ENCODE measurements around the gene SEMA5B. TPM values are rescaled to one million over a fixed set of nuclear protein-coding genes. Genes with fewer than 3 reads are reported as not detected.

SEMA5B gene
- polyA plus RNA-seq, 1 donor from 2014 or later: 7.0 TPM

GRCh38 chr3:122924056-122924455 lies 103.5 kb downstream of the SEMA5B start:
- TF ChIP-seq TAF1 (IDR thresholded peaks at IDR 0.05; ENCODE audit: low read depth) (no peak), REST (IDR thresholded peaks at IDR 0.05; ENCODE audit: borderline replicate concordance) (no peak), POLR2AphosphoS5 (IDR thresholded peaks at IDR 0.05) (no peak), RAD21 (conservative IDR thresholded peaks at IDR 0.05) (no peak), EP300 (conservative IDR thresholded peaks at IDR 0.05; ENCODE audit: poor library complexity, severe bottlenecking) (no peak), EZH2 (IDR thresholded peaks at IDR 0.05; ENCODE audit: borderline replicate concordance, insufficient read depth, low read length, poor library complexity, severe bottlenecking) (no peak), SMC3 (conservative IDR thresholded peaks at IDR 0.05; ENCODE audit: poor library complexity) (no peak), MXI1 (conservative IDR thresholded peaks at IDR 0.05; ENCODE audit: poor library complexity, severe bottlenecking) (no peak), CTCF (IDR thresholded peaks at IDR 0.05; ENCODE audit: poor library complexity, severe bottlenecking) (no peak)
- no peak overlapping the region for H3K4me3 ChIP-seq (ENCODE audit: low read length)
- no peaks in the 10 kb centered on the region for H3K27me3 ChIP-seq (ENCODE audit: insufficient read depth, low read depth, low read length)
- H3K9ac ChIP-seq (ENCODE audit: low read length): no peak overlapping the region
- H3K79me2 ChIP-seq (replicated peaks; ENCODE audit: insufficient read depth, low read length): no peaks in the 10 kb centered on the region
- no peaks in the 10 kb centered on the region for H3K9me3 ChIP-seq (ENCODE audit: low read length)
- no peaks in the 10 kb centered on the region for H3K36me3 ChIP-seq (ENCODE audit: insufficient read depth, low read length)
- no peak overlapping the region for H3K27ac ChIP-seq (ENCODE audit: low read length)
- H3K9me2 ChIP-seq (ENCODE audit: insufficient read depth, low read length): no peaks in the 10 kb centered on the region
- no peaks in the 10 kb centered on the region for H3F3A ChIP-seq (ENCODE audit: insufficient read depth, low read length, poor library complexity, severe bottlenecking)
- no peak overlapping the region for H3K4me2 ChIP-seq (ENCODE audit: low read length)
- no peaks in the 10 kb centered on the region for H4K20me1 ChIP-seq (ENCODE audit: insufficient read depth)
- no peak overlapping the region for H2AFZ ChIP-seq (ENCODE audit: low read depth, low read length)

- no peaks in the 10 kb centered on the region for H3K36me3 ChIP-seq (ENCODE audit: insufficient read depth, low read length)
- no peaks in the 10 kb centered on the region for H4K20me1 ChIP-seq (ENCODE audit: insufficient read depth)
- no peak overlapping the region for H3K27ac ChIP-seq (ENCODE audit: low read length)
Measured at GRCh38 chr3:122923611-122924010, 104.0 kb downstream of the SEMA5B start.

More at GRCh38 chr3:122923611-122924010, 104.0 kb downstream of the SEMA5B start:
- Histone ChIP-seq H3K4me3 (ENCODE audit: low read length) (no peak overlapping the region), H2AFZ (ENCODE audit: low read depth, low read length) (no peak overlapping the region), H3K27me3 (ENCODE audit: insufficient read depth, low read depth, low read length) (no peaks in the 10 kb centered on the region), H3K79me2 (replicated peaks; ENCODE audit: insufficient read depth, low read length) (no peaks in the 10 kb centered on the region), H3F3A (ENCODE audit: insufficient read depth, low read length, poor library complexity, severe bottlenecking) (no peaks in the 10 kb centered on the region), H3K9ac (ENCODE audit: low read length) (no peak overlapping the region), H3K4me2 (ENCODE audit: low read length) (no peak overlapping the region), H3K9me2 (ENCODE audit: insufficient read depth, low read length) (no peaks in the 10 kb centered on the region), H3K9me3 (ENCODE audit: low read length) (no peaks in the 10 kb centered on the region)
- TF ChIP-seq REST (IDR thresholded peaks at IDR 0.05; ENCODE audit: borderline replicate concordance): no peak
